GM06990 (cell line): ENCODE results near the gene PPP3CA.
"Not testable (repeated sequence)": the region's sequence is repeated elsewhere in the genome, so short reads cannot be mapped to it uniquely, and the experiment has no call there.

Source experiments
- DNase-seq: peaks from one replicate; pipeline ENCODE4 v3.0.0-alpha.2; 2011; ENCODE audit not compliant: insufficient read length; ENCODE audit errors: extremely low read depth
- H3K27me3 ChIP-seq: replicated peaks from 2 replicates; pipeline ENCODE4 v1.6.0; 2011; ENCODE audit warnings: low read length; ENCODE audit not compliant: control insufficient read depth, insufficient read depth
- H3K36me3 ChIP-seq: 2 replicates; pipeline ENCODE4 v1.5.1; 2011; ENCODE audit warnings: low read length; ENCODE audit not compliant: control insufficient read depth, insufficient read depth
- H3K4me3 ChIP-seq: replicated peaks from 2 replicates; pipeline ENCODE4 v1.5.1; 2011; ENCODE audit warnings: low read depth, mild to moderate bottlenecking, control low read depth, low read length
- TF ChIP-seq, protein P1 (sequence below): IDR thresholded peaks from 2 replicates; pipeline ENCODE4 v1.5.1; 2011; ENCODE audit warnings: low read length, control low read depth, mild to moderate bottlenecking, inconsistent platforms; ENCODE audit not compliant: insufficient read depth, poor library complexity, severe bottlenecking

PPP3CA gene

DNA sequence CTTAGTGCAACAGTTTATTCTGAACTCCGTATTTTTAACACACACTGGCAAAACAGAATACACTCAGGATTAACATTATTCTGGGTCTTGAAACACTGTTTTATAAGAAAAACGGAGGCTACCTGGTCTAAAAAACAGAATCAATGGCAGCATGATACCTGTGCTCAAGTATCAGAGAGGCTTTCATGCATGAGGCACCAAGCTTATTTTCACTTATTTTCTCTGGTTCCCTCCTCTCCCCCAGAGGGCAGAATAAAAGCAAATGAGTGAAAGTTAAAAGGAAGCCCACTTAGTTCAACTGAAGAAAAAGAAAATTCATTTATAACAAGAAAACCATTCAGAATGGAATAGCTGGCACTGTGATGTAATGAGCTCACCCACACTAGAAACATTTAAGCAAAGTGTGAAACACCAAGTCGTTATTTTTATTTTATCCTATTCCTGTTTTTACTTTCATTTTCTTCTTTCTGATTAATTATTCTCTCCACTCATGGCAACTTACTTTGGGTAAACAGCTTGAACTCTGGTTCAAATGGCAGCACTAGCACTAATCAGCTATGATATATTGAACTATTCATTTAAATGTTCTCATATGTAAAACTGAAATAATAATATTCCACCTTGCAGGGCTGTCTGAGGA, 211.8 kb downstream of the PPP3CA start:
- DNase-seq: no peak
- Histone ChIP-seq H3K27me3 (no peaks in the 10 kb centered on the region), H3K4me3 (peak overlapping the region; percentile 35), H3K36me3 (no peaks in the 10 kb centered on the region)
- TF ChIP-seq, protein P1, sequence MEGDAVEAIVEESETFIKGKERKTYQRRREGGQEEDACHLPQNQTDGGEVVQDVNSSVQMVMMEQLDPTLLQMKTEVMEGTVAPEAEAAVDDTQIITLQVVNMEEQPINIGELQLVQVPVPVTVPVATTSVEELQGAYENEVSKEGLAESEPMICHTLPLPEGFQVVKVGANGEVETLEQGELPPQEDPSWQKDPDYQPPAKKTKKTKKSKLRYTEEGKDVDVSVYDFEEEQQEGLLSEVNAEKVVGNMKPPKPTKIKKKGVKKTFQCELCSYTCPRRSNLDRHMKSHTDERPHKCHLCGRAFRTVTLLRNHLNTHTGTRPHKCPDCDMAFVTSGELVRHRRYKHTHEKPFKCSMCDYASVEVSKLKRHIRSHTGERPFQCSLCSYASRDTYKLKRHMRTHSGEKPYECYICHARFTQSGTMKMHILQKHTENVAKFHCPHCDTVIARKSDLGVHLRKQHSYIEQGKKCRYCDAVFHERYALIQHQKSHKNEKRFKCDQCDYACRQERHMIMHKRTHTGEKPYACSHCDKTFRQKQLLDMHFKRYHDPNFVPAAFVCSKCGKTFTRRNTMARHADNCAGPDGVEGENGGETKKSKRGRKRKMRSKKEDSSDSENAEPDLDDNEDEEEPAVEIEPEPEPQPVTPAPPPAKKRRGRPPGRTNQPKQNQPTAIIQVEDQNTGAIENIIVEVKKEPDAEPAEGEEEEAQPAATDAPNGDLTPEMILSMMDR: no peak

DNA sequence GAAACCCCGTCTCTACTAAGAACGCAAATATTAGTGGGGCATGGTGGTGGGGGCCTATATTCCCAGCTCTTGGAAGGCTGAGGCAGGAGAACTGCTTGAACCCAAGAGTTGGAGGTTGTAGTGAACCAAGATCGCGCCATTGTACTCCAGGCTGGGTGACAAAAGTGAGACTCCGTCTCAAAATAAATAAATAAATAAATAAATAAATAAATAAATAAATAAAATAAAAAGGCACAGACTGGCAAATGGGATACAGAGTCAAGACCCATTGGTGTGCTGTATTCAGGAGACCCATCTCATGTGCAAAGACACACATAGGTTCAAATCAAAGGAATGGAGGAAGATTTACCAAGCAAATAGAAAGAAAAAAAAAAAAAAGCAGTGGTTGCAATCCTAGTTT, 216.3 kb downstream of the PPP3CA start:
- not testable (repeated sequence) for H3K36me3 ChIP-seq, H3K4me3 ChIP-seq, H3K27me3 ChIP-seq, DNase-seq

DNA sequence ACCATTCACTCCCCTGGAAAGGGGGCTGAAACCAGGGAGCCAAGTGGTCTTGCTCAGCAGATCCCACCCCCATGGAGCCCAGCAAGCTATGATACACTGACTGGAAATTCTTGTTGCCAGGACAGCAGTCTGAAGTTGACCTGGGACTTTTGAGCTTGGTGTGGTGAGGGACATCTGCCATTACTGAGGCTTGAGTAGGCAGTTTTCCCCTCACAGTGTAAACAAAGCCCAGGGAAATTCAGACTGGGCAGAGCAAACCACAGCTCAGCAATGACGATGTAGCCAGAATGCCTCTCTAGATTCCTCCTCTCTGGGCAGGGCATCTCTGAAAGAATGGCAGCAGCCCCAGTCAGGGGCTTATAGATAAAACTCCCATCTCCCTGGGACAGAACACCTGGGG, 218.4 kb downstream of the PPP3CA start:
- DNase-seq, H3K4me3 ChIP-seq, H3K36me3 ChIP-seq, H3K27me3 ChIP-seq: not testable (repeated sequence)

DNA sequence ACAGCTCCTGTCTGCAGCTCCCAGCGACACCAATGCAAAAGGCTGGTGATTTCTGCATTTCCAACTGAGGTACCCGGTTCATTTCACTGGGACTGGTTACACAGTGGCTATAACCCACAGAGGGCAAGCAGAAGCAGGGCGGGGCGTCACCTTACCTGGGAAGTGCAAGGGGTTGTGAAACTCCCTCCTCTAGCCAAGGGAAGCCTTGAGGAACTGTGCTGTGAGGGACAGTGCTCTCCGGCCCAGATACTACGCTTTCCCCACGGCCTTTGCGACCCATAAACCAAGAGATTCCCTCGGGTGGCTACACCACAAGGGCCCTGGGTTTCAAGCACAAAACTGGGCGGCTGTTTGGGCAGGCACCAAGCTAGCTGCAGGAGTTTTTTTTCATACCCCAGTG, 218.9 kb downstream of the PPP3CA start:
- Histone ChIP-seq H3K36me3 (no peaks in the 10 kb centered on the region), H3K27me3 (no peaks in the 10 kb centered on the region), H3K4me3 (no peak overlapping the region)
- DNase-seq: no peak
- TF ChIP-seq, protein P1: no peak

DNA sequence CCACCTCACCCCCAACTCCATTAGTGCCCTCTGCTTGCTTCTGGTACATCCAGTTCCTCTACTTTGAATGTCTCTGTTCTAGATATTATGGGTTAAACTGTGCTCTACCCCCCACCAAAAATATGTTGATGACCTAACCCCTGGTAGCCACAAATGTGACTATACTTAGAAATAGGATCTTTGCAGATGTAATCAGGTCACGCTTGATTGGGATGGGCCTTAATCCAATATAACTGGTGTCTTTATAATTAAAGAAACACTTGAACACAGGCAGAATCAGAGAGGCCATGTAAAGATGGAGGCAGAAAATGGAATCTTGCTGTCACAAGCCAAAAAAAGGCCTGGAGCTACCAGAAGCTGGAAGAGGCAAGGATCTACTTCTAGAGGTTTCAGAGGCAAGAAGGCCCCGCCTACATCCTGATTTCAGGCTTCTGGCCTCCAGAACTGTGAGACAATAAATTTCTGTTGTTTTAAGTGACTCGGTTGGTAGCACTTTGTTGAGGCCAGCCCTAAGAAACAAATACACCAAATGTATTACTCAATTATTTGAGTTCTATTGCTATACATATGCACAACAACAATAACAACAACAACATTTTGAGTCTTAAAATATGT, 220.0 kb downstream of the PPP3CA start:
- TF ChIP-seq, protein P1: no peak
- DNase-seq: no peak
- H3K36me3 ChIP-seq: no peaks in the 10 kb centered on the region
- no peaks in the 10 kb centered on the region for H3K27me3 ChIP-seq
- no peak overlapping the region for H3K4me3 ChIP-seq

DNA sequence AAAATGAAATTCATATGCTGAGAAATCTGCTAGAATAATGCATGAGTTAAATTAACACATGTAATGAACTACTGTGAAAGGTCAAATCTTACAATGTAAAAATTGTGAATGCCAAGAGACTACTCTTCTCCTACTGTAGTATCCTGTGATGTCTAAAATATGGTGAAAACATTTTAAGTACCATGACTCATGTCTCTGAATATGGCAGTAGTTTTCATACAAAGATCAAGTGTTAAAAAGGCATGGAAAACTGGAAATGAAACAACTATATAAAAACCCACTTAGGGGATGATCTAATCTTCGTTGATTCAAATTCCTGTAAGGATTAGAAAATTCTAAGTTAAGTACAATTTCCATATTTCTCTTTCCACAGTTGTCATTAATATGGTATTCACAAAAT, 221.3 kb downstream of the PPP3CA start:
- H3K27me3 ChIP-seq: no peaks in the 10 kb centered on the region
- H3K4me3 ChIP-seq: no peak overlapping the region
- TF ChIP-seq, protein P1: no peak
- no peak for DNase-seq
- no peaks in the 10 kb centered on the region for H3K36me3 ChIP-seq
